Upper lobe of right lung (tissue), 1 donor: ENCODE measurements around the gene OBP2A. TPM values are rescaled to one million over a fixed set of nuclear protein-coding genes. Genes with fewer than 3 reads are reported as not detected.
A peak's percentile ranks its signal among the peaks of the same experiment; 100 is the strongest.

ENCODE experiments used
- ATAC-seq: fragments of 200-7000 bp; cut with Tn5 transposase; one replicate; pipeline ENCODE4 v1.9.1; 2020; ENCODE audit warnings: mild to moderate bottlenecking, moderate library complexity
- DNase-seq: peaks from one replicate; pipeline ENCODE4 v3.0.0-alpha.2; 2020
- H3K27ac ChIP-seq: fragments of 200-600 bp; one replicate; pipeline ENCODE4 v1.8.0; 2022
- H3K27me3 ChIP-seq: fragments of 200-600 bp; one replicate; pipeline ENCODE4 v1.8.0; 2022; ENCODE audit warnings: mild to moderate bottlenecking
- H3K36me3 ChIP-seq: fragments of 200-600 bp; one replicate; pipeline ENCODE4 v1.8.0; 2022
- H3K4me1 ChIP-seq: fragments of 200-600 bp; one replicate; pipeline ENCODE4 v1.8.0; 2022
- H3K4me3 ChIP-seq: fragments of 200-600 bp; one replicate; pipeline ENCODE4 v1.8.0; 2022; ENCODE audit warnings: mild to moderate bottlenecking
- H3K9me3 ChIP-seq: fragments of 200-600 bp; one replicate; pipeline ENCODE4 v1.8.0; 2022
- CTCF ChIP-seq: fragments of 200-600 bp; IDR thresholded peaks from one replicate; pipeline ENCODE4 v1.8.0; 2022; ENCODE audit warnings: antibody characterized with exemption
- intact Hi-C: fragments of 100-400 bp; cut with DNase I; formaldehyde crosslinking; loops from one replicate; pipeline ENCODE4 v1.11.0; 2022
- total RNA-seq: library from RNA; stranded (reverse); fragmentation: NEBNext Ultra II Directional; extraction: Animal tissue kit (Norgen Biotek cat#: 25700); gene quantifications from one replicate; pipeline ENCODE4 v1.2.1, GENCODE V29; 2021
- donor health status: DM: no; HTN: yes; CAD: no; lungs with severe emphysema.

The OBP2A gene
- total RNA-seq, 1 donor from 2014 or later: not detected

DNA sequence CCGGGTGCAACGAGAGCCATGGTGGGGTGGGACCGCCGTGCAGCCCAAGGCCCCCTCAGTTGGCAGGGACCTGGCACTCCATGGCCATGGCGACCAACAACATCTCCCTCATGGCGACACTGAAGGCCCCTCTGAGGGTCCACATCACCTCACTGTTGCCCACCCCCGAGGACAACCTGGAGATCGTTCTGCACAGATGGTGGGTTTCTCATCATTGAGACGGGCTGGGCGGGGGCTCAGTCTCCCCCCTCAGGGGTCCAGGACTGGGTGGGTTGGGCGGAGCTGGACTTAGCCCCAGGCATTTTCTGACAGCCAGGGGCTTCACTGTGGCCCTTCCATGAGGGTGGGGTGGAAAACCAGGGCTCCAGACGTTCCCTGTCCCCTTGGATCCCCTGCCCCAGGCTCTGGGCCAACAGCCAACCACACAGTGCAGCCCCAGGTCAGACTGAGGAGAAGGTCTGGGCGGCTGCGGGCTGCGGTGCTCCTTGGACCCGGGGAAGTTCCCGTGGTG is 16.4 kb downstream of the OBP2A start:
- ATAC-seq (no peak), DNase-seq (peak; percentile 35)
- H3K4me1 ChIP-seq: no peaks in the 10 kb centered on the region
- no peak for TF ChIP-seq CTCF
- H3K27ac ChIP-seq: no peak overlapping the region
- H3K9me3 ChIP-seq: no peaks in the 10 kb centered on the region
- H3K36me3 ChIP-seq: no peaks in the 10 kb centered on the region
- intact Hi-C loops: no loop called here
- peaks cover 20% of the 10 kb centered on the region for H3K27me3 ChIP-seq
- H3K4me3 ChIP-seq: no peak overlapping the region

- Histone ChIP-seq H3K9me3 (no peaks in the 10 kb centered on the region), H3K36me3 (no peaks in the 10 kb centered on the region), H3K27ac (no peak overlapping the region), H3K4me3 (no peak overlapping the region), H3K27me3 (peaks cover 23% of the 10 kb centered on the region), H3K4me1 (no peaks in the 10 kb centered on the region)
- intact Hi-C loops: no loop called here
- no peak for TF ChIP-seq CTCF
- ATAC-seq (no peak), DNase-seq (no peak)
Observed at GRCh38 chr9:135563039-135563476, 17.1 kb downstream of the OBP2A start.

- Histone ChIP-seq H3K27ac (no peak overlapping the region), H3K27me3 (peaks cover 23% of the 10 kb centered on the region), H3K4me1 (no peaks in the 10 kb centered on the region), H3K9me3 (no peaks in the 10 kb centered on the region), H3K4me3 (no peak overlapping the region), H3K36me3 (no peaks in the 10 kb centered on the region)
- no peak for TF ChIP-seq CTCF
- DNase-seq (no peak), ATAC-seq (no peak)
- intact Hi-C loops: no loop called here
Observed at GRCh38 chr9:135563858-135564257, 17.9 kb downstream of the OBP2A start.

DNA sequence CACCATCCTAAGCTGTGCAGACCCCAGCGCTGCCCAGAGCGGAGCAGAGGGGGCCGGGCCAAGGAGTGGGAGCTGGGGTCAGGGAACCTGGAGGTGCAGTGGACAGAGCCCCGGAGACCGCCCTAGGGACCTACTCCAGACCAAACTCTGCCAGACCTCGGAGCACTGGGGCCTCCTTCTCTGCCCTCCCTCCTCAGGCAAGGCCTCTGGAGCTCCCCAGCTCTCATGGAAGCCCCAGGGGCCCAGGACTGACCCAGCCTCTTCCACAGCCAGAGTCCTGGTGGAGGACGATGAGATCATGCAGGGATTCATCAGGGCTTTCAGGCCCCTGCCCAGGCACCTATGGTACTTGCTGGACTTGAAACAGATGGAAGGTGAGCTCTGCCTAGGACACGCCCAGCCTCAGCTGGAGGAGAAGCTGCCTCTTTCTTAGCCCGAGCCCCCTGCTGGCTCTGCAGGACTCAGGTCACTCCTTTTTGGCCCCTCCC is 19.3 kb downstream of the OBP2A start:
- no peak for DNase-seq
- Histone ChIP-seq H3K4me1 (no peaks in the 10 kb centered on the region), H3K27ac (no peak overlapping the region), H3K27me3 (peaks cover 23% of the 10 kb centered on the region), H3K4me3 (no peak overlapping the region), H3K9me3 (peaks cover 6% of the 10 kb centered on the region), H3K36me3 (no peaks in the 10 kb centered on the region)
- intact Hi-C loops: no loop called here
- peak; percentile 7 for ATAC-seq
- no peak for TF ChIP-seq CTCF

- no peak overlapping the region for H3K4me3 ChIP-seq
- no peak for TF ChIP-seq CTCF
- H3K27me3 ChIP-seq: peaks cover 23% of the 10 kb centered on the region
- no peaks in the 10 kb centered on the region for H3K36me3 ChIP-seq
- no peak overlapping the region for H3K27ac ChIP-seq
- no peak for DNase-seq
- H3K9me3 ChIP-seq: peaks cover 6% of the 10 kb centered on the region
- H3K4me1 ChIP-seq: no peaks in the 10 kb centered on the region
- no peak for ATAC-seq
- intact Hi-C loops: no loop called here
Observed at GRCh38 chr9:135565636-135566035, 19.7 kb downstream of the OBP2A start.

DNA sequence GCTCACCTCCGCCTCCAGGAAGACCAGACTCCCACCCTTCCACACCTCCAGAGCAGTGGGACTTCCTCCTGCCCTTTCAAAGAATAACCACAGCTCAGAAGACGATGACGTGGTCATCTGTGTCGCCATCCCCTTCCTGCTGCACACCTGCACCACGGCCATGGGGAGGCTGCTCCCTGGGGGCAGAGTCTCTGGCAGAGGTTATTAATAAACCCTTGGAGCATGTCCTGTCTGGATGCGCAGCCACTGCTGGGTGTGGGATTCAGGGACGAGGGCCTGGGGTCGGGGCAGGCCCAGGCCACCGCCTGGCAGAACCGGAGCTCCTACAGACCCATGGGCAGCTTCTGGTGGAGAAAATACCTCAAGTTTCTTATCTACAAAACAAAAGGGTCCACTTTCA is 20.6 kb downstream of the OBP2A start:
- DNase-seq (no peak), ATAC-seq (no peak)
- no peaks in the 10 kb centered on the region for H3K4me1 ChIP-seq
- peaks cover 23% of the 10 kb centered on the region for H3K27me3 ChIP-seq
- peaks cover 6% of the 10 kb centered on the region for H3K9me3 ChIP-seq
- intact Hi-C loops: no loop called here
- H3K36me3 ChIP-seq: no peaks in the 10 kb centered on the region
- no peak overlapping the region for H3K27ac ChIP-seq
- no peak for TF ChIP-seq CTCF
- no peak overlapping the region for H3K4me3 ChIP-seq
